ENCODE measurements around the gene SAMD11.

- TF ChIP-seq, protein P1, sequence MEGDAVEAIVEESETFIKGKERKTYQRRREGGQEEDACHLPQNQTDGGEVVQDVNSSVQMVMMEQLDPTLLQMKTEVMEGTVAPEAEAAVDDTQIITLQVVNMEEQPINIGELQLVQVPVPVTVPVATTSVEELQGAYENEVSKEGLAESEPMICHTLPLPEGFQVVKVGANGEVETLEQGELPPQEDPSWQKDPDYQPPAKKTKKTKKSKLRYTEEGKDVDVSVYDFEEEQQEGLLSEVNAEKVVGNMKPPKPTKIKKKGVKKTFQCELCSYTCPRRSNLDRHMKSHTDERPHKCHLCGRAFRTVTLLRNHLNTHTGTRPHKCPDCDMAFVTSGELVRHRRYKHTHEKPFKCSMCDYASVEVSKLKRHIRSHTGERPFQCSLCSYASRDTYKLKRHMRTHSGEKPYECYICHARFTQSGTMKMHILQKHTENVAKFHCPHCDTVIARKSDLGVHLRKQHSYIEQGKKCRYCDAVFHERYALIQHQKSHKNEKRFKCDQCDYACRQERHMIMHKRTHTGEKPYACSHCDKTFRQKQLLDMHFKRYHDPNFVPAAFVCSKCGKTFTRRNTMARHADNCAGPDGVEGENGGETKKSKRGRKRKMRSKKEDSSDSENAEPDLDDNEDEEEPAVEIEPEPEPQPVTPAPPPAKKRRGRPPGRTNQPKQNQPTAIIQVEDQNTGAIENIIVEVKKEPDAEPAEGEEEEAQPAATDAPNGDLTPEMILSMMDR (IDR thresholded peaks at IDR 0.05) = no peak
- no peak for TF ChIP-seq EP300 (IDR thresholded peaks at IDR 0.05)
These were observed 42.5 kb downstream of the SAMD11 start, which contains the start of gene PLEKHN1 for GRCh38 chr1:966135-966703.
